Activated naive CD4-positive, alpha-beta T cell treated with anti-CD3 and anti-CD28 coated beads, Interleukin-2, amount 50 U/mL, for 24 hours (primary cell): ENCODE results near the gene USP40.
A peak's percentile ranks its signal among the peaks of the same experiment; 100 is the strongest.

Experiments
- H3K27ac Mint-ChIP-seq: one replicate; pipeline ENCODE4 v1.8.0; 2021; ENCODE audit warnings: mild to moderate bottlenecking, mixed read lengths
- H3K27me3 Mint-ChIP-seq: one replicate; pipeline ENCODE4 v1.8.0; 2021; ENCODE audit warnings: mixed read lengths
- H3K36me3 Mint-ChIP-seq: one replicate; pipeline ENCODE4 v1.8.0; 2021; ENCODE audit warnings: mixed read lengths
- H3K4me1 Mint-ChIP-seq: one replicate; pipeline ENCODE4 v1.8.0; 2021; ENCODE audit warnings: mixed read lengths
- H3K4me3 Mint-ChIP-seq: one replicate; pipeline ENCODE4 v1.8.0; 2021; ENCODE audit warnings: mild to moderate bottlenecking, mixed read lengths
- H3K9me3 Mint-ChIP-seq: one replicate; pipeline ENCODE4 v1.8.0; 2021; ENCODE audit warnings: mixed read lengths

USP40 gene

DNA sequence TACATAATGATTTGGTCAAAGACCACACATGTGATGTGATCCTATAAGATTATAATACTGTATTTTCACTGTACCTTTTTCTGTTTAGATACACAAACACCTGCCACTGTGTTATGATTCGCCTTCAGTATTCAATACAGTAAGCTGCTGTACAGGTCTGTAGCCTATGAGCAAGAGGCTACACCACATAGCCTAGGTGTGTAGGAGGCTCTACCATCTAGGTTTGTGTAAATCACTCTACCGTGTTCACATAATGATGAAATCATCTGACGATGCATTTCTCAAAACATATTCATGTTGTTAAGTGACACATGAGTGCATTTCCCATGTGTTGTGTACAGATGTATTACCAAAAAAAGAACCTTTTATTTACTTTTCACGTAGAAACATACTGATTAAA lies 74.5 kb downstream of the USP40 start:
- H3K27me3 Mint-ChIP-seq = no peaks in the 10 kb centered on the region
- no peak overlapping the region for H3K4me3 Mint-ChIP-seq
- no peak overlapping the region for H3K27ac Mint-ChIP-seq
- no peaks in the 10 kb centered on the region for H3K4me1 Mint-ChIP-seq
- peaks cover 17% of the 10 kb centered on the region for H3K36me3 Mint-ChIP-seq
- H3K9me3 Mint-ChIP-seq = no peaks in the 10 kb centered on the region

DNA sequence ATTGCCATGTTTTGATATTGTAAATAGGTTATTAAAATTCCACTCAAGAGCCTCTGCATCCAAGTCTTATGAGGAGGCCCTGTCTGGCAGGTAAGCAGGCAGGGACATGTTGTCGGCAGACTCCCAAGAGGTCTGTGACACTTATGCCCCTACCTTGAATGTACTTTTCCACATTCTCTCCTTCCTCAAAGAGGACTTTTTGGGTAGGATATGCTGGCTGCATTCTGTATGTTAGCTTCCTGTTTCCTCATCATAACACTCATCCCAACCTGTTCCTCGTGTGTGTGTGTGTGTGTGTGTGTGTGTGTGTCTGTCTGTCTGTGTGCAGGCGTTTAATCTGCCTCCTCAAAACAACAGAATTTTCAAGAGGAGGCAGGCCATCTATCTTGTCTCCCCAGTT lies 75.3 kb downstream of the USP40 start:
- no peaks in the 10 kb centered on the region for H3K4me1 Mint-ChIP-seq
- no peaks in the 10 kb centered on the region for H3K9me3 Mint-ChIP-seq
- no peak overlapping the region for H3K27ac Mint-ChIP-seq
- no peaks in the 10 kb centered on the region for H3K27me3 Mint-ChIP-seq
- no peak overlapping the region for H3K4me3 Mint-ChIP-seq
- H3K36me3 Mint-ChIP-seq = peaks cover 14% of the 10 kb centered on the region

DNA sequence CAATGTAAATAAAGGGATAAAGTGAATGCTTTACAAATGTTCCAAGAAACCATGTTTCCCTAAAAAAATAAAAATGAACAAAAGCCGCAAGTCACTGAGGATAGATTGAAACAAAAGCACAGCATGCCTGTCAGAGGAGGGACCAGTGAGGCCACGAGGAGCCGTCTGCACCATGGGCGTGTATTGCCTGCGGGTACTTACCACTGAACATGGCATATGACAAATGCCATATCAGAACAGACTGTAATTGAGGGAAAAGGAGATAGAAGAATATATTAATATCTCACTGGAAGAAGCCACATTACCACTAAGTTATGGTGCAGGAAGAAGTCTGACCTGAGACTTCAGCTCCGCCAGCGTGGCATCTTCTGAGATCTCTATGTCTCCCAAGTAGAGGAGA lies 75.8 kb downstream of the USP40 start:
- H3K9me3 Mint-ChIP-seq = no peaks in the 10 kb centered on the region
- H3K4me3 Mint-ChIP-seq = no peak overlapping the region
- peaks cover 14% of the 10 kb centered on the region for H3K36me3 Mint-ChIP-seq
- H3K27ac Mint-ChIP-seq = no peak overlapping the region
- H3K27me3 Mint-ChIP-seq = no peaks in the 10 kb centered on the region
- H3K4me1 Mint-ChIP-seq = no peaks in the 10 kb centered on the region

DNA sequence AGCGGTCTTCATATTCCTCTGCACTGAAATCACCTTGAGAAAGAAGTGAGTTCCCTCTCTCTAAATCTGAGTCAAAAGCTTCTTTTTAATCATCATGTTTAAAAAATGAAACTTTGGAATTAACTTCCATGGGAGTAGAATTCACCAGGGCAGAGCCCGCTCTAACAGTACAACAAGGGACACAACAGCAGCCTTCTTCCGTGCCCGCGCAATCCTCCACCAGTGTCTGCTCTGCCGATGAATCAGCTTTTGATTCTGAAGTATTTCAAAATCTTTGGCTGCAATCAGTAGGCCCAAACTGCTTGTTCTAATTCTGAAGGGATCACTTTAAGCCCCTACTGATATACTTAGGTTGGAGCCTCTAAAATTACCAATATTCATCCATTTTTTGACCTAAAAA lies 76.9 kb downstream of the USP40 start:
- Mint-ChIP-seq H3K27ac (no peak overlapping the region), H3K36me3 (peaks cover 19% of the 10 kb centered on the region), H3K4me3 (no peak overlapping the region)

DNA sequence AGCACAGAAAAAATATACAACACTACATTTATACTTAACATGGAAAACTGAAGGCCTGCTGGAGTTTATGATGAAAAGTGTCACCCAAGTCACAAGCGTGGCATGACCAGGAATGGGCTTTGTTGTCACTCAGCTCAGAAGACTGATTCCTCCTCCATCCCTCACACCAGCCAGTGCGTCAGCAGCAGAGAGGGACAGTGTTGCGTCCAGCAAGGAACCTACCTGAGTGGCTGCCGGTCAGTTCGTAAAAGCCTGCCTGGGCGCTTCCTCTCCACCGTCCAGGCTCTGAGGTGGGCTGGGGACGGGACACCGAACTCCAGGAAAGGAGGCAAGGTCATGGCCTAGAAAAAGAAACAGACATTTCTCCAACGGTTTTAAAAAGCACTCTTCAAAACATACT lies 77.4 kb downstream of the USP40 start:
- Mint-ChIP-seq H3K36me3 (peaks cover 19% of the 10 kb centered on the region), H3K27me3 (no peaks in the 10 kb centered on the region), H3K27ac (no peak overlapping the region), H3K4me3 (no peak overlapping the region), H3K4me1 (no peaks in the 10 kb centered on the region), H3K9me3 (no peaks in the 10 kb centered on the region)

More for the DNA sequence above, 76.9 kb downstream of the USP40 start:
- Mint-ChIP-seq H3K4me1 (no peaks in the 10 kb centered on the region), H3K27me3 (no peaks in the 10 kb centered on the region), H3K9me3 (no peaks in the 10 kb centered on the region)

DNA sequence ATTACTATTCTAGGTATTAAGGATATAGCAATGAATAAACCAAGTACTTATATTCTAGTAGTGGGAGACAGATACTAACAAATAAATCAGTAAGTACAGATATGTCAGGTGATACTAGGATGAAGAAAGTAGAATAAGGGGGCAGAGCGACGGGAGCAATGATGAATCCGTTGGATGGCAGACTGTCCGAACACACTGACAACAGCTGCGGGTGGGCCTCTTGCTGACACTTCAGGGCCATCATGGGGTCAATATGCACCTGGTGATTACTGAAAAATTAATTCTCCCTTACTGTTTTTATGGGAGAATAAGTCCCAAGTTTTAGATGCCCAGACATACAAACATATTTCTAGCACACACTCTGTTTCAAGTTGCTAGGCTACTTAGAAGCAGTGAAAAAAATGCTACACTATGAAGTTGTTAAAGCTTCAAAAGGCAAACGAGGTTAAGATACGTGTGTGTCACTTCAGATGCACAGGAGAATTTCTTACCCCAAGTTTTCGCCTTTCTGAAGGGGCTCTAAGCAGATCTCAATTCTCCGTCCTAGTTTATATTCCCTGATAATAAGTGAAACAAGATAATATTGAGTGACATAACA lies 78.7 kb downstream of the USP40 start:
- no peaks in the 10 kb centered on the region for H3K9me3 Mint-ChIP-seq
- peaks cover 20% of the 10 kb centered on the region for H3K36me3 Mint-ChIP-seq
- H3K27ac Mint-ChIP-seq = no peak overlapping the region
- H3K27me3 Mint-ChIP-seq = no peaks in the 10 kb centered on the region
- no peaks in the 10 kb centered on the region for H3K4me1 Mint-ChIP-seq
- H3K4me3 Mint-ChIP-seq = no peak overlapping the region

DNA sequence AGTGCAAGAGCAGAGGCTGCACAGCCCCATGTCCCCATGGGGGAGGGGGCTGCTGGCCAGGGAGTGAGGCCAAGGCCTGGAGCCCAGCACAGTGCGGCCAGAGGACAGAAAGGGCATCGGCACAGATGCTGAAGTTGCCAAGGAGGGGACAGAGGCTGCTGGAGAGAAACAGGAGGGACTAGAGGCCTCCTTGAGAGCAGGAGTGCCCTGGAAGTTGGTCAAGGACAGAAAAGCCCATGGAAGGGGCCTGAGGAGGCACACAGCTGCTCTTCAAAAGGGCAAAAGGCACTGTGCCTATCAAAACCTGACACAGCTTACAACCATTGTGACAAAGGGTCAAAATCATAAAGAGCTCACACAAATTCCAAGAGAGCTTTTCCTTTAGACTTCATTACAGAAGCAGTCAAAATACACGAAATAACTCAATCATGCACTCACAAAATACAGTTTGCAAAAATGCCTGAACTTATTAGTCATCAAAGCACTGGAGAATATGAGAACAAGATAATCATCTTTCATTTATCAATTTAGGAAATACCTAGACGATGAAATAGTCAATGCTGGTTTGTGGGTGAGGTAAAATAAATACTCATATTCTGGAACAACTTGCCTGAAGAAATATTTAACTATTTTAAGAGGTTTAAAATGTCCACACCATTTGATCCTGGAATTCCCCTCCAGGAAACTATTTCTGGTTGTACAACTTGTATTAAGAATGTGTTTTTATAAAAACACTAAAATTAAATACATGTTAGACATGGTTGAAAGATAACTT lies 79.6 kb downstream of the USP40 start:
- Mint-ChIP-seq H3K36me3 (peaks cover 15% of the 10 kb centered on the region), H3K9me3 (no peaks in the 10 kb centered on the region), H3K27ac (peak overlapping the region; percentile 10), H3K4me3 (no peak overlapping the region), H3K27me3 (no peaks in the 10 kb centered on the region), H3K4me1 (no peaks in the 10 kb centered on the region)

DNA sequence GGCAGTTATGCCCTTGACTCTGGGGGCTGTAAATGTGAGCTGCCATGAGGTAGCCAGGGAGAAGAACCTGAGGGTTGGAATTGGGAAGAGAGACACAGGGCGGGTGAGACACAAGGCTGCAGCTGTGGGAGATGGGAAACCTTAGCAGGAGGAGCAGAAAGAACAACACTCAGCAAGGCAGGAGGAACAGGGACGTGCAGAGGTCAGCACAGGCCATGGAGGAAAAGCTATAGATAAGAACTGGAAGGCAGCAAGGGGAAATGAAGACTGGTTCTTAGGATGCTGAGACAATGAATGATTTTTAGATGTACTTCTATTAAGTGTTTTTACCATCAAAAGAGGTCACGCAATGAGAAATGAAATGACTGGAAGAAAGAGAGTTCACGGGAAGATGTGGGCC lies 80.2 kb downstream of the USP40 start:
- H3K4me1 Mint-ChIP-seq = no peaks in the 10 kb centered on the region
- H3K27ac Mint-ChIP-seq = peak overlapping the region; percentile 10
- H3K36me3 Mint-ChIP-seq = peaks cover 12% of the 10 kb centered on the region
- H3K9me3 Mint-ChIP-seq = no peaks in the 10 kb centered on the region
- no peak overlapping the region for H3K4me3 Mint-ChIP-seq
- H3K27me3 Mint-ChIP-seq = no peaks in the 10 kb centered on the region

DNA sequence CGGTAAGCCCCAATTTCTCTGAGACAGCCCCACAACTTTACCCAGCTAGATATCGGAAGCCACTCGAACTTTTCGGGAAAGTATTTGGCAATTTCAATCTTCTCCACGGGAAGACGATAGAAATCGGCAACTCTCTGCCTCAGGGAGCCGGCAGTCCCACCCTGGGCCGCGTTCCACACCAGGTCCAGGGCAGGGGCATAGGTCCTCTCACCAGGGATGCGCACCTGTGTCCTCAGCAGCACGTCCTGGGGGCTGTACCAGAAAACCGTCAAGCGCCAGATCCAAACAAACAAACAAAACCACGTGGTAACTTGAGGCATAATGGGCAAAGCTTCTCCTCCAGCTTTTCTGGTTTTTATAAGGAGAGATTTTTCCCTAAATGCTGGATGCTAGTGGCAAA lies 80.9 kb downstream of the USP40 start:
- Mint-ChIP-seq H3K27me3 (no peaks in the 10 kb centered on the region), H3K36me3 (peaks cover 9% of the 10 kb centered on the region), H3K9me3 (no peaks in the 10 kb centered on the region), H3K4me3 (no peak overlapping the region), H3K27ac (no peak overlapping the region), H3K4me1 (no peaks in the 10 kb centered on the region)

DNA sequence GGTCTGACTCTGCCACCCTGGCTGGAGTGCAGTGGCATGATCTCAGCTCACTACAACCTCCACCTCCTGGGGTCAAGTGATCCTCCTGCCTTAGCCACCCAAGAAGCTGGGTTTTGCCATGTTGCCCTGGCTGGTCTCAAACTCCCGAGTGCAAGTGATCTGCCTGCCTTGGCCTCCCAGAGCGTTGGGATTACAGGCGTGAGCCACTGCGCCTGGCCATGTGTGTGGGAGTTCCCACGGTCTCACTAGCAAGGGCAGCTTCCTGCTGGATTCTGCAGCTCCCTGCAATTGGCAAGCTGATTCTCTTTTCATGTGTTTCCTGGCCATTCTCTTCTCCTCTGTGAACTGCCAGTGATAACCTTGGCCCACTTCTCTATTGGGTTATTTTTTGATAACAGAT lies 84.0 kb downstream of the USP40 start:
- H3K36me3 Mint-ChIP-seq = peaks cover 6% of the 10 kb centered on the region
- no peaks in the 10 kb centered on the region for H3K27me3 Mint-ChIP-seq
- no peaks in the 10 kb centered on the region for H3K4me1 Mint-ChIP-seq
- no peak overlapping the region for H3K27ac Mint-ChIP-seq
- H3K4me3 Mint-ChIP-seq = no peak overlapping the region
- H3K9me3 Mint-ChIP-seq = no peaks in the 10 kb centered on the region

DNA sequence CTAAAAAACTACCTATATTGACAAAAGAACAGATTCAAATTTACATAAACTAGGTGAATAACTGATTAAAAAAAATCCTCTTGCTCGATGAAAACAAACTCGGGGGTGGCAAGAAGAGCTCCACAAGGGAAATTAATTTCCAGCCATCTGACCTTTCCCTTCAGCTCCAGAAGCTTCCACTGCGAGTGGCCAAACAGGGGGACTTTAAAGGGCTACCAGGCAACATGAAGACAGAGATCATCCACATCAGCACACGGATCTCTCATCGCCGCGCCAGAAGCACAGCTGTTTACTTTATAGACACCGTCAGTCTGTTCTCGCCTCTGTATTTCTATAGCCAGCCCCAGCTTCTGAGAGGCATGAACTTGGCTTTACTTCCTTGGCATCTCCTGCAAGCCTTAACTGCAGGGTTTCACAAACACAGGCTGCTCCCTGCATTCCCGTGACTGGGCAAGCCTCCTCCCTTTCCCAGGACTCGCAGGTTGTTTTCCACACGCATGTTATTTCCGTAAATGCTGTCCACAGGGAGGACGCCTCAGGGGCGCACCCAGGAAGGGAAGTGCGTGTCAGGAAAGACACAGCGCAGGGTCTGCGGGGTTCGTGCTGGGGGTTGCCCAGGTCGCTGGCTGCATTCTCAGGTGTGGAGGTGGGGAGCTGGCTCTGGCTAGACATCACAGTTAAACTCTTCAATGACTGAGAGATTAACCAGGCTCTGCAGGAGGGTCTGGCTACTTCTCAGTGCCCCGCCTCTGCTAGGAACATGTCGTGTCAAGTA lies 85.0 kb downstream of the USP40 start:
- H3K36me3 Mint-ChIP-seq = peaks cover 6% of the 10 kb centered on the region

DNA sequence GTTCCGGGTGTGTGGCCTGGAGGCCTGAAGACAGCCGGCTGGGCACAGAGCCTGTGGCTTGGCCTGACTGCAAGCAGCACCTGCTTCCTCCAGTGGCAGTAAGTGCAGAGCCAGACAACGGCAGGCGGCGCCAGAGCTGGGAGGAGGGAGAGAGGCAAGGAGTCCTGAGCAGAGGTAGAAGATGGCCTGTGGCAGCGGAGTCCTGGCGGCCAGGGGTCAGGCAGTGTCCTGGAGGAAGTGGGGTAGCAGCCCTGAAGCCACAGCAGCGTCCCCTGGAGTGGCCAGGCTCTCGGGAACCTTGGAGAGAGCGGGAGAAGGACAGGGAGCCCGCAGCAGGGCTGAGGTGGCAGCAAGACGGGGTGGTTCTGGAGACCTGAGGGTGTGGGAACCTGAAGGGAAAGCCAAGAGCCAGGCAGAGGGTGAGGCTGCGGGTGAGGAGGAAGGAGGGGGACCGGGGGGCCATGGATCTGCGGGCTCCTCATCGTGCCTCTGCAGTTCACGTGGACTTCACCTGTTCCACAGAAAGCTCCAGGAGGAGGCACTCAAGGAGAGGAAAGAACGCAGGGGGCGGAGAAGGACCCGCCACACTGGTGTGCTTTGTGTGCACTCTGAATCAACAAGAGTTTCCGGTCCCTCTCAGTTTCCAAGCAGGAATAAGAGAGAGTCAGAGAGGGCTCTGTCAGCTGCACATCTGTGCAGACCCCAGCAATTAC lies 85.9 kb downstream of the USP40 start:
- Mint-ChIP-seq H3K4me1 (no peaks in the 10 kb centered on the region), H3K9me3 (no peaks in the 10 kb centered on the region), H3K27me3 (no peaks in the 10 kb centered on the region), H3K4me3 (no peak overlapping the region), H3K36me3 (peaks cover 6% of the 10 kb centered on the region), H3K27ac (no peak overlapping the region)

More for the DNA sequence above, 85.0 kb downstream of the USP40 start:
- H3K27ac Mint-ChIP-seq = no peak overlapping the region
- H3K4me1 Mint-ChIP-seq = no peaks in the 10 kb centered on the region
- no peak overlapping the region for H3K4me3 Mint-ChIP-seq
- H3K9me3 Mint-ChIP-seq = no peaks in the 10 kb centered on the region
- H3K27me3 Mint-ChIP-seq = no peaks in the 10 kb centered on the region

DNA sequence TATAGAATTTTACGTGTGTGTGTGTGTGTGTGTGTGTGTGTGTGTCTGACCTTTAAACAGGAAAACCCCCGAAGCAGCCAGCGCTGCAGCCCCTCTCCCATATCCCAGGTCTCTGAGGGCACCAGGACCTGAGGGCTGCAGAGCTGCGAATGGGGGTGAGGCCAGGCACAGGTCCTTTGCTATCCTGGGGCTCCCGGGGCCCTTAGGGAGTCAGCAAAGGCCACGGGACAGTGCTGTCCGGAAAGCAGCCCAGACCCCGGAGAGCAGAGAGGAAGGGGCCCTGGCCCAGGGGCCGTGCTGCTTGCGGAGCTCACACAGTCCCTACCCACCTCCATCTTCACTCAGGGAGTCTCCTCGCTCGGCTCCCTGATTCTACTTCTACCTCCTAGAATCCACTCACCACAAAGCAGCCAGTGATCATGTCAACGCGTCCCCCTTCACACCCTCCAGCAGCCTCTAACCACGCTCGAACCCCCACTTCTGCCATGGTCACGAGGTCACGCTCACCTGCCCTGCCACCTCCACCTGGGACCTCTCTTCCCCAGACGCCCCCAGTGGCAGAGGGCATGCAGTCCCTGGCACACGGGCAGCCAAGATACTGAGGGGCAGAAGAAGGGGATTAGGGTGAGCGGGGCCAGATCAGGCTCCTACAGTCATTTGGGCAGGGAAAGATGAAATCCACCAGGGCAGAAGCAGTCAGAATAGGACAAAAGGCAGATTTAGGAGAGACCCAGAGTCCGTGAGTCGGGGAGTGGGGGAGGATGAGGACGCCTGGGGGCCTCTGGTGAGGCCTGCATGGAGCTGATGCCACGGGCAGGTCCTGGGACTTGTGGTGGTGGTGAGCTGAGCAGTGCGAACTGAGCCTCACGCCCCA lies 86.7 kb downstream of the USP40 start:
- Mint-ChIP-seq H3K4me1 (no peaks in the 10 kb centered on the region), H3K36me3 (peaks cover 2% of the 10 kb centered on the region), H3K4me3 (no peak overlapping the region), H3K27ac (no peak overlapping the region), H3K27me3 (no peaks in the 10 kb centered on the region), H3K9me3 (no peaks in the 10 kb centered on the region)

DNA sequence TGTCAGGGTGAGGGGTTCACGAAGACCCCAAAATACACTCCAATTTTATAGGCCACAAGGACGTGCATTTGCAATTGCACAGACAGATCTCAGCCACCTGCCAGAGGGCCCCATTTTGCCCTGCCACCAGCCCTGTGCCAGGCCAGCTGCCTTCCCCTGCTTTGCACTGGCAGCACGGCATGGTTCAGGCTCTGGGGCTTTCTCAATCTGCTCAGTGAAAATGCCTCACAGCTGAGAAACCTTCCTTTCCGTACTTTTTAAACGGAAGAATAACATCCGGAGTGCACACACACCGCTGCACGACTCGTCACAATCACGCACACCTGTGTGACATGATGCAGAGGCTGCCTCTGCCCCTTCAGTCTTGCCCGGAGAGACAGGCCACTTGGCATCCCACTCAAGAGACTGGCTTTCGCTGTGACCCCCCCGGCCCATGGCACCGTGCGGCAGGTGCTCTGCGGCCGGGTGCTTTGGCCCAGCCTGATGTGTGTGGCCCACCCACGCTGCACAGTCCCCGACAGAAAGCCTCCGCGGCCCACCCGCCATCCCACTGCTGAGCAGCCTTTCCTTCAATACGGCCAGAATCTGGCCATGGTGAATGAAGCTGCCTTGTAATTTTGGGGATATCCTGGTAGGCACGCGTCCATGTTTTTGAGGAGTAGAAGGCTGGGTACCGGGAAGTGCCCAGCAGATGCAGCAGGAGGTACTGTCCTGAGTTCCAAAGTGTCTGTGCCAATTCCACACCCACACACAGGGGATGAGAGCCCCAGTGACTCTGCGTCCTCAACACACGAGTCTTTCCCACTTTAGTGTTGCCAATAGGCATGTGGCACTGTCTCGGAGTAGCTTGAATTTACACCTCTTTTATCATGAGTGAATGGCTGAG lies 88.8 kb downstream of the USP40 start:
- no peaks in the 10 kb centered on the region for H3K4me1 Mint-ChIP-seq
- peaks cover under 1% of the 10 kb centered on the region for H3K36me3 Mint-ChIP-seq
- H3K27me3 Mint-ChIP-seq = no peaks in the 10 kb centered on the region
- no peak overlapping the region for H3K4me3 Mint-ChIP-seq
- no peaks in the 10 kb centered on the region for H3K9me3 Mint-ChIP-seq
- H3K27ac Mint-ChIP-seq = no peak overlapping the region
